MM.1S (cell line): Measurements from ENCODE around the gene ZHX3.

Experiments used
- CTCF ChIP-seq: fragments of 300-600 bp; sonication (generic); IDR thresholded peaks from 2 replicates; pipeline ENCODE4 v1.5.1; 2016; ENCODE audit warnings: antibody characterized with exemption, low read length, mixed read lengths
- EZH2 ChIP-seq: fragments of 300-600 bp; sonication (generic); optimal IDR thresholded peaks from 2 replicates; pipeline ENCODE3; 2017; ENCODE audit warnings: low read depth, mild to moderate bottlenecking, antibody characterized with exemption, low read length, mixed read lengths
- EZH2phosphoT487 ChIP-seq: fragments of 300-600 bp; sonication (generic); IDR thresholded peaks from 2 replicates; pipeline ENCODE4 v1.6.1; 2018; ENCODE audit warnings: antibody characterized with exemption, low read length

GRCh38 chr20:41131594-41132387 lies 185.7 kb downstream of the ZHX3 start:
- TF ChIP-seq EZH2 (no peak), CTCF (no peak), EZH2phosphoT487 (no peak)
